ENCODE results near the gene TUT7. TPM values are rescaled to one million over a fixed set of nuclear protein-coding genes. Genes with fewer than 3 reads are reported as not detected.

Gene TUT7
- total RNA-seq, 4 donors from 2014 or later = 36.8 to 99.9 (median 50.4) TPM

DNA sequence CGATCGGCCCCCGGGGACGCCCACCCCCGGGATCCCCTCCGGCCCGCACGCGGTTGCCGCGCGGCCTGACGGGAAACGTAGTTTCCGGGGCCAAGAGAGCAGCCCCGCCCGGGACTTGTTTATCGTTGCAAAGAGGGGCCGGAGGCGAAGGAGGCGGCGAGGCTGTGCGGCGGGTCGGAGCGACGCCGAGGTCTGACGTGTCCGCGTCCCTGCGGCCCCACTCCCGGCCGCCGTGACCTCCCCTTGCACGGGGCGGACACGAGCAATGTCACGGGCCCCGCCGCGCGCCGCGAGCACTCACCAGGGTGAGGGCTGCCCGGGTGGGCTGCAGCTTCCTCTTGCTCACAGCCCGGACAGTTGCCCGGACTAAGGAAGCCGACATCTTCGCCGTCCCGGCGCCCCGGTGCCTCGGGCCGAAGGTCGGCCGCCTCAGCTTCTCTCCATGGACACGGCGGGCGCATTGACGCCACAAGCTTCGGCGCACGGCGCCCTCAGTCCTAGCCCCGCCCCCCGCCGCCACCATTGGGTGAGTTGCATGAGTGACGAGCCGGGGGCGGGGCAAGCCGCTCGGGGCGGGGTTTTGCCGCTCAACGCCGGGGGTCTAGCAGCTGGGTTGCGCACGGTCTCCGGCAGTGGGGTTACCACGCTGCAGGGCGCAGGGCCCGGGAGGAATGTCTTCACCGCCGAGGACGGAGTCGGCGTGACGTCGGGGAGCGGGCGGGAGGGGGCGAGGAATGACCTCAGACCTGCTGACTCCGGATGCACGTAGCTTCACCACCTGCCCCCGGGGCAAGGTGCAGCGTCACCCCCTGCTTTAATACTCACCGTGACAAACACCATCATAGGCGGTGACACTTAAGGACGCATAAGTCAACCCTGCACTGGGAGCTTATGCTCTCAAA is 71.9 kb downstream of the TUT7 start, which contains the start of gene ISCA1:
Gene ISCA1 (minus strand): TSS at position 462 of the 902 bp plus-strand sequence. CDS start 80 bp downstream, at position 382.
- Histone ChIP-seq H3K27ac (peak within 1 kb of the TSS; percentile 97 to 99 (median 98)), H3K4me1 (peaks cover 0 to 18% (median 0%) of the 10 kb centered on the region in 4 donors), H3K27me3 (no peaks in the 10 kb centered on the region), H3K9me3 (no peaks in the 10 kb centered on the region), H3K4me3 (peak within 1 kb of the TSS; percentile 78 to 95 (median 94)), H3K36me3 (no peaks in the 10 kb centered on the region)
- TF ChIP-seq, protein P1, sequence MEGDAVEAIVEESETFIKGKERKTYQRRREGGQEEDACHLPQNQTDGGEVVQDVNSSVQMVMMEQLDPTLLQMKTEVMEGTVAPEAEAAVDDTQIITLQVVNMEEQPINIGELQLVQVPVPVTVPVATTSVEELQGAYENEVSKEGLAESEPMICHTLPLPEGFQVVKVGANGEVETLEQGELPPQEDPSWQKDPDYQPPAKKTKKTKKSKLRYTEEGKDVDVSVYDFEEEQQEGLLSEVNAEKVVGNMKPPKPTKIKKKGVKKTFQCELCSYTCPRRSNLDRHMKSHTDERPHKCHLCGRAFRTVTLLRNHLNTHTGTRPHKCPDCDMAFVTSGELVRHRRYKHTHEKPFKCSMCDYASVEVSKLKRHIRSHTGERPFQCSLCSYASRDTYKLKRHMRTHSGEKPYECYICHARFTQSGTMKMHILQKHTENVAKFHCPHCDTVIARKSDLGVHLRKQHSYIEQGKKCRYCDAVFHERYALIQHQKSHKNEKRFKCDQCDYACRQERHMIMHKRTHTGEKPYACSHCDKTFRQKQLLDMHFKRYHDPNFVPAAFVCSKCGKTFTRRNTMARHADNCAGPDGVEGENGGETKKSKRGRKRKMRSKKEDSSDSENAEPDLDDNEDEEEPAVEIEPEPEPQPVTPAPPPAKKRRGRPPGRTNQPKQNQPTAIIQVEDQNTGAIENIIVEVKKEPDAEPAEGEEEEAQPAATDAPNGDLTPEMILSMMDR (IDR thresholded peaks at IDR 0.05) = no peak
- TF ChIP-seq POLR2A (IDR thresholded peaks at IDR 0.05) = peak; percentile 84 to 86
- peak; percentile 99 for DNase-seq

DNA sequence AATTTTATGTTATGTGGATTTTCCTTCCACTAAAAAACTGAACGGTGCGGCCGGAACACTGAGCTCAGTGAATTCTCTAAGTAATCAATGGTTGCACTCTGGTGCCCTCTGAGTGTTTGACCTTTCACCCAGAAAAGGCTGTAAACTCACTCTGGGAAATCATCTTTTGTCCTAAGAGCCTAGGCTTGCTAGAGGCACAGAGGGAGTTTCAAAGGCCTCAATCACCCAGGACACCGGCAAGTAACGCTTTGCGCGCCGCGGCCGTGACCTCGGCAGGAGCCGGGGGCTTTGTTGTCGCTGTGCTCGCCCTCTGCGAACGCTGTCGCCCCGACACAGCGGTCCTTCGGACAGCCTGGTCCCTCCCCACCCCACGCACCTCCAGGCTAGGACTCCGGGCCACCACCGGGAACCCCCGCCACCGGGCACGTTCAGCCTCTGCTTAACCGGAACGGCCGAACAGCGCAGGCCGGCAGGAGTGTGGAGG is 72.6 kb downstream of the TUT7 start:
- Histone ChIP-seq H3K27me3 (no peaks in the 10 kb centered on the region), H3K4me1 (peaks cover 0 to 18% (median 0%) of the 10 kb centered on the region in 4 donors), H3K27ac (peak overlapping the region; percentile 97 to 99 (median 98)), H3K4me3 (peak overlapping the region; percentile 78 to 95 (median 94)), H3K36me3 (no peaks in the 10 kb centered on the region), H3K9me3 (no peaks in the 10 kb centered on the region)
- DNase-seq = peak in 1 of 3 donors; percentile 71
- no peak for TF ChIP-seq POLR2A (IDR thresholded peaks at IDR 0.05)
- TF ChIP-seq, protein P1 (IDR thresholded peaks at IDR 0.05) = no peak

DNA sequence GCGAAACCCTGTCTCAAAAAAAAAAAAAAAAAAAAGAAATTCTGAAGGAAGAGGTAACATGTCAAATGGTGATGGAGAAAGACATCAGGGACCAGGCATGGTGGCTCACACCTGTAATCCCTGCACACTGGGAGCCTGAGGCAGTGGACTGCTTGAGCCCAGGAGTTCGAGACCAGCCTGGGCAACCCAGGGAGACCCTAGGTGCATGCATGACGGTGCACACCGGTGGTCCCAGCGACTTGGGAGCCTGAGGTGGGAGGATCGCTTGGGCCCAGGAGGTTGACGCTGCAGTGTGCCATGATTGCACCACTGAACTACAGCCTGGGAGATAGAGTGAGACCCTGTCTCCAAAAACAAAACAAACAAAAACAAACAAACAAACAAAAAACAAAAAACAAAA is 73.6 kb downstream of the TUT7 start:
- TF ChIP-seq POLR2A (IDR thresholded peaks at IDR 0.05) = no peak
- TF ChIP-seq, protein P1 (IDR thresholded peaks at IDR 0.05) = no peak
- Histone ChIP-seq H3K27ac (no peak overlapping the region), H3K4me3 (no peak overlapping the region), H3K4me1 (peaks cover 0 to 22% (median 0%) of the 10 kb centered on the region in 4 donors), H3K9me3 (no peaks in the 10 kb centered on the region), H3K27me3 (no peaks in the 10 kb centered on the region), H3K36me3 (no peaks in the 10 kb centered on the region)
- DNase-seq = no peak

DNA sequence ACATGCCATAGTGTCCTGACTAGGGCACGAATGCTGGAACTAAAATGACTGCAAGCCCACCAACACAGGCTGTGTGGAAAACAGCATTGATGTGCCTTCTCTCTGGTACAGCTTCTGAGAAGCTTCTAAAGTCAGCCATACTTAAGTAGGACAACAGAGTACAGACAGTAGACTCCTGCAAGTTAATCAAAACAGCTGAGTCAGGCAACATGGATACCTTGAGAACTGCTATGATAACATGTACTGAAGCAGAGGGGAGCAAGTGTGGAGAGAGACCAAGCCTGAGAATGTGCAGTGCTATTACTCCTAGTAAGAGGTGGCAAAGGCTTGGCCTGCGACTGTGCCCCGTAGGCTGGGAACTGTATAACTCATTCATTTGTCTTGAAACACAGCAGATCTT is 74.4 kb downstream of the TUT7 start:
- peaks cover 0 to 22% (median 0%) of the 10 kb centered on the region in 4 donors for H3K4me1 ChIP-seq
- H3K9me3 ChIP-seq = no peaks in the 10 kb centered on the region
- TF ChIP-seq POLR2A (IDR thresholded peaks at IDR 0.05) = no peak
- TF ChIP-seq, protein P1 (IDR thresholded peaks at IDR 0.05) = no peak
- H3K36me3 ChIP-seq = no peaks in the 10 kb centered on the region
- no peak for DNase-seq
- H3K27ac ChIP-seq = no peak overlapping the region
- H3K4me3 ChIP-seq = no peak overlapping the region
- H3K27me3 ChIP-seq = no peaks in the 10 kb centered on the region

DNA sequence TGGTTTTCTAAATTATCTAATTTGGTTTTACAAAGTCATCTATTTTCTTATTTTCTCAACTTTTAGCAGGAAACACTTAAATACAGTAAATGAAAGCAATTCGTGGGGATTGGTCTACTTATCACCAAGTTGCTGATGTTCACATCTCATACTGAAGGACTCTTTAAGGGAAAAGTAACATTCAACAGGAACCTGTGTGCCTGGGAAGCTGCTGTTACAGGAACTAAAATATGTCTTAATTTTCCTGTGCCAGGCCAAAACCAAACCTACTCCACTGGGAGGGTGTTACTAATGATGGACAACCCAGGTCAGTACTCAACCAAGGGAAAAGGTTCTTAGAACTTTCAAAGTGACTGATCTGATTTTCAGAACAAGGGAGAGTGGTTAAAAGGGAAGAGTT is 77.1 kb downstream of the TUT7 start:
- no peak for TF ChIP-seq POLR2A (IDR thresholded peaks at IDR 0.05)
- TF ChIP-seq, protein P1 (IDR thresholded peaks at IDR 0.05) = no peak

More for the DNA sequence above, 77.1 kb downstream of the TUT7 start:
- Histone ChIP-seq H3K4me1 (peaks cover 0 to 22% (median 0%) of the 10 kb centered on the region in 4 donors), H3K27ac (no peak overlapping the region), H3K9me3 (no peaks in the 10 kb centered on the region), H3K27me3 (no peaks in the 10 kb centered on the region), H3K4me3 (no peak overlapping the region), H3K36me3 (peaks cover 0 to 22% (median 0%) of the 10 kb centered on the region in 3 donors)
- no peak for DNase-seq

Measured in Peyer's patch (tissue), 4 donors.